Hepatocyte (in vitro differentiated cells): ENCODE results near the gene UVRAG.

Source experiments
- CTCF ChIP-seq: fragments of 200-600 bp; sonication (generic); IDR thresholded peaks from 2 replicates; pipeline ENCODE4 v1.5.1; 2016; ENCODE audit warnings: antibody characterized with exemption, mild to moderate bottlenecking; ENCODE audit not compliant: poor library complexity
- EZH2 ChIP-seq: fragments of 200-600 bp; sonication (generic); IDR thresholded peaks from 2 replicates; pipeline ENCODE4 v1.6.1; 2016; ENCODE audit warnings: antibody characterized with exemption, mild to moderate bottlenecking, borderline replicate concordance
- EZH2phosphoT487 ChIP-seq: fragments of 200-600 bp; sonication (generic); IDR thresholded peaks from one replicate; pipeline ENCODE4 v1.6.1; 2018; ENCODE audit warnings: antibody characterized with exemption, mild to moderate bottlenecking, low read depth, moderate library complexity; ENCODE audit not compliant: unreplicated experiment, severe bottlenecking

GRCh38 chr11:76090821-76091220 lies 275.8 kb downstream of the UVRAG start:
- TF ChIP-seq CTCF, result no peak
- no peak for TF ChIP-seq EZH2
- TF ChIP-seq EZH2phosphoT487, result no peak
